Left lung (tissue), 10 donors: Measurements from ENCODE around the gene PAX7. TPM values are rescaled to one million over a fixed set of nuclear protein-coding genes. Genes with fewer than 3 reads are reported as not detected.

Experiments used
- ATAC-seq: fragments of 200-7000 bp; cut with Tn5 transposase; one replicate; pipeline ENCODE4 v1.9.1; 2020; ENCODE audit warnings: moderate library complexity
- DNase-seq, 4 donors: peaks; one replicate each; pipeline ENCODE4 v3.0.0-alpha.2; 2013 to 2020
- H3K27ac ChIP-seq, 2 donors: fragments of 200-600 bp; sonication (generic) in 1 of 2; one replicate each; pipeline versions ENCODE4 v1.5.0 to v1.8.0; 2020 to 2021
- H3K27me3 ChIP-seq, 2 donors: fragments of 200-600 bp; sonication (generic) in 1 of 2; one replicate each; pipeline versions ENCODE4 v1.5.0 to v1.8.0; 2020 to 2021
- H3K36me3 ChIP-seq, 2 donors: fragments of 200-600 bp; sonication (generic) in 1 of 2; one replicate each; pipeline versions ENCODE4 v1.5.0 to v1.8.0; 2020 to 2021
- H3K4me1 ChIP-seq, 2 donors: fragments of 200-600 bp; one replicate each; pipeline ENCODE4 v1.8.0; 2021
- H3K4me3 ChIP-seq, 2 donors: fragments of 200-600 bp; sonication (generic) in 1 of 2; one replicate each; pipeline versions ENCODE4 v1.5.0 to v1.8.0; 2020 to 2021; ENCODE audit warnings: mild to moderate bottlenecking in 1 of 2
- H3K9me3 ChIP-seq, 2 donors: fragments of 200-600 bp; sonication (generic) in 1 of 2; one replicate each; pipeline versions ENCODE4 v1.5.0 to v1.8.0; 2020 to 2021
- intact Hi-C, 2 donors: fragments of 100-400 bp; cut with DNase I; formaldehyde crosslinking; loops; one replicate each; pipeline versions ENCODE4 v1.11.2 to v1.14.2; 2022
- polyA plus RNA-seq, 6 donors: library from polyadenylated mRNA; unstranded; fragments of 120-200 nt; gene quantifications; one replicate each; pipeline ENCODE4 v1.2.1, GENCODE V29; 2013; ENCODE audit not compliant: insufficient read length in 6 of 6
- total RNA-seq, 2 donors: library from RNA; stranded (reverse); fragmentation: NEBNext Ultra II Directional; extraction: Animal tissue kit (Norgen Biotek cat#: 25700); gene quantifications; one replicate each; pipeline ENCODE4 v1.2.1, GENCODE V29; 2021
- TF ChIP-seq, protein P1 (sequence below), 2 donors: fragments of 200-600 bp; sonication (generic) in 1 of 2; IDR thresholded peaks; one replicate each; pipeline versions ENCODE4 v1.5.0 to v1.8.0; 2021; ENCODE audit warnings: antibody characterized with exemption in 2 of 2
- donor health status: DM: no; HTN: yes; CAD: no.
- donor health status: DM: no; HTN: no; CAD: no.

PAX7 gene
- total and polyA plus RNA-seq, 8 donors: 0.03 TPM; not detected in 7

DNA sequence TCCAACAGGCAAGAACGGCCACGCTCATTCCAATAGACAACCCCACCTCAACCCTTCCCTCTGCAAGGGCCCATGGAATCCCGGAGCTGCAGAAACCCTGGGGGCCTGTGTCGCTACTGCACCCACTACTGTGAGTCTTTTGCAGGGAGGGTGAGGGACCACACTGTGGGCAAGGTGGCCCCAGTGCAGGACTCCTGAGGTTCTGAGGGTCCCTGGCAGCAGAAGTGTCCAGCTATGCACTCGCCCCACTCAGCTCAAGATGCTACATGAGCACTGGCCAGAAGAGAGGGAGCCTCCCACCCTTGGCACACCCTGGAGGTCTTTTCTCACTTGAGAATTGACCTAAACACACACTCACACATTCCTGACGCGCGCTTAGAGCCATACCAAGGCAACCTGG, 2.1 kb upstream of the PAX7 start:
- no peaks in the 10 kb centered on the region for H3K9me3 ChIP-seq
- TF ChIP-seq, protein P1, sequence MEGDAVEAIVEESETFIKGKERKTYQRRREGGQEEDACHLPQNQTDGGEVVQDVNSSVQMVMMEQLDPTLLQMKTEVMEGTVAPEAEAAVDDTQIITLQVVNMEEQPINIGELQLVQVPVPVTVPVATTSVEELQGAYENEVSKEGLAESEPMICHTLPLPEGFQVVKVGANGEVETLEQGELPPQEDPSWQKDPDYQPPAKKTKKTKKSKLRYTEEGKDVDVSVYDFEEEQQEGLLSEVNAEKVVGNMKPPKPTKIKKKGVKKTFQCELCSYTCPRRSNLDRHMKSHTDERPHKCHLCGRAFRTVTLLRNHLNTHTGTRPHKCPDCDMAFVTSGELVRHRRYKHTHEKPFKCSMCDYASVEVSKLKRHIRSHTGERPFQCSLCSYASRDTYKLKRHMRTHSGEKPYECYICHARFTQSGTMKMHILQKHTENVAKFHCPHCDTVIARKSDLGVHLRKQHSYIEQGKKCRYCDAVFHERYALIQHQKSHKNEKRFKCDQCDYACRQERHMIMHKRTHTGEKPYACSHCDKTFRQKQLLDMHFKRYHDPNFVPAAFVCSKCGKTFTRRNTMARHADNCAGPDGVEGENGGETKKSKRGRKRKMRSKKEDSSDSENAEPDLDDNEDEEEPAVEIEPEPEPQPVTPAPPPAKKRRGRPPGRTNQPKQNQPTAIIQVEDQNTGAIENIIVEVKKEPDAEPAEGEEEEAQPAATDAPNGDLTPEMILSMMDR (IDR thresholded peaks at IDR 0.05): no peak
- H3K4me3 ChIP-seq: no peak overlapping the region
- H3K27ac ChIP-seq: no peak overlapping the region
- intact Hi-C loops: no loop called here
- H3K36me3 ChIP-seq: no peaks in the 10 kb centered on the region
- peaks cover 3 to 12% of the 10 kb centered on the region in 2 donors for H3K4me1 ChIP-seq
- no peak for DNase-seq
- H3K27me3 ChIP-seq: peaks cover 58 to 100% of the 10 kb centered on the region in 2 donors
- no peak for ATAC-seq

GRCh38 chr1:18629659-18630510, 761 bp upstream of the PAX7 start:
- TF ChIP-seq, protein P1 (IDR thresholded peaks at IDR 0.05): no peak
- Histone ChIP-seq H3K4me3 (no peak overlapping the region), H3K9me3 (no peaks in the 10 kb centered on the region), H3K27me3 (peaks cover 72 to 100% of the 10 kb centered on the region in 2 donors), H3K4me1 (peaks cover 3 to 12% of the 10 kb centered on the region in 2 donors), H3K27ac (no peak overlapping the region), H3K36me3 (no peaks in the 10 kb centered on the region)
- DNase-seq (no peak), ATAC-seq (no peak)
- intact Hi-C loops: no loop called here

DNA sequence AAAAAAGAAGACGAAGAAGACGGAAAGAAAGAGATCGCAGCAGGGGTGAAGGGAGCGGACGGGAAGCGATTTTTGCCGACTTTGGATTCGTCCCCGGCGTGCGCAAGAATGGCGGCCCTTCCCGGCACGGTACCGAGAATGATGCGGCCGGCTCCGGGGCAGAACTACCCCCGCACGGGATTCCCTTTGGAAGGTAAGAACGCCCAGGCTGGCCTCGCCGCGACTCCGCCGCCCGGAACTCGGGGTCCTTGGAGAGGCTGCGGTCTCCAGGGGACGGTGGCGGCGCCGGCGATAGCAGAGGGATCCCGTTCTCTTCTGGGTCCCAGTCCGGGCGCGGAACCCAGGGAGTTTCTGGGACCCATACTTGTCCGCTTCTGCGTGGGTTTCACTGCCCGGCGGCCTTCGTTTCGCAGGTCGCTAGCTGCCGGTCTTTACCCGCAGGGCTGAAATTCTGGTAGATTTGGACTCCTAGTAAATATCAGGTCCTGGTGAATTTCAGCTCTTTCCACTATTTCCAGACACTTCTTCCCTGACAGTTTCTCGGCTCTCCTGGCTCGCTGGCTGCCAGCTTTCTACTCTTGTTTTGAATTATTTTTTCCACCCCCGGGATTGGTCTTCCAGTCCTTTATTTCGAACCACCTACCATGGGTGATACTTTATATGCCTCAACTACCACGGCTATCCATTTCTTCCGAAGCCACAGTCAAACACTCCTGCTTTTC, 1.0 kb downstream of the PAX7 start:
- TF ChIP-seq, protein P1 (IDR thresholded peaks at IDR 0.05): no peak
- ATAC-seq: no peak
- DNase-seq: no peak
- intact Hi-C loops: no loop called here
- Histone ChIP-seq H3K36me3 (no peaks in the 10 kb centered on the region), H3K4me3 (no peak overlapping the region), H3K9me3 (no peaks in the 10 kb centered on the region), H3K27ac (no peak overlapping the region), H3K27me3 (peaks cover 87 to 100% of the 10 kb centered on the region in 2 donors), H3K4me1 (peaks cover 3 to 12% of the 10 kb centered on the region in 2 donors)

GRCh38 chr1:18632218-18632588, 1.6 kb downstream of the PAX7 start:
- ATAC-seq (no peak), DNase-seq (no peak)
- H3K27ac ChIP-seq: no peak overlapping the region
- peaks cover 89 to 100% of the 10 kb centered on the region in 2 donors for H3K27me3 ChIP-seq
- no peaks in the 10 kb centered on the region for H3K9me3 ChIP-seq
- peaks cover 3 to 12% of the 10 kb centered on the region in 2 donors for H3K4me1 ChIP-seq
- TF ChIP-seq, protein P1 (IDR thresholded peaks at IDR 0.05): no peak
- intact Hi-C loops: no loop called here
- H3K4me3 ChIP-seq: no peak overlapping the region
- H3K36me3 ChIP-seq: no peaks in the 10 kb centered on the region

DNA sequence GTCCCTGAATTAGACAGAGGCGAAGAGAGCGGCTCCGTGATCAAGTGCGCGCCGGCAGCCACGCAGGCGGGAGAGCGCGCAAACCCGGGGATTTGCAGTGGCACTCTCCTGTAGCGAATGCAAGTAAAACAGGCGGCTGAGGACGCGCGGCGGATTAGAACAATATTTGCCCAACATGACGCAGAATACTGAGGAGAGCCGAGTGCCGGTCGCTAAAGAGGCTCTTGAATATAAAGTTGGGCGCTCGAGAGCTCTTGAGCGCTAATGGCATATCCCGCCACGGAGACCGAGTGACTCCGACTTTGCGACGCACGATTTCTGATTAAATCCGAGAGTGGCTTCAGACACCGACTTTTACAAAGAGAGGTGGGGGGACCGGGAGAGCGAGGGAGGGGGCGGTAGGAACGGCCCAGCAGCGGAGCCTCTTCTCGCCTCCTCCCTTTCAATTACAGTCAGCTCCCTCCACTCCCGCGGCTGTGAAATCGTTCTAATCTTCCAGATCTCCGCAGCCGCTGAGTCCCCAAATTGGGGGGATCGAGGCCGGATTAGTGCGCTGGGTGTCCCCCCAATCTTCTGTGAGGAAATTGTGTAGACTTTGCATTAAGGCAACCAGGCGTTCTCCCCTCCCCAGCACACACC, 2.3 kb downstream of the PAX7 start:
- H3K9me3 ChIP-seq: no peaks in the 10 kb centered on the region
- H3K4me1 ChIP-seq: peaks cover 3 to 12% of the 10 kb centered on the region in 2 donors
- H3K36me3 ChIP-seq: no peaks in the 10 kb centered on the region
- TF ChIP-seq, protein P1 (IDR thresholded peaks at IDR 0.05): no peak
- DNase-seq (peak in 3 of 4 donors; percentile 81 to 86 (median 84)), ATAC-seq (peak; percentile 90)
- intact Hi-C loops: no loop called here
- H3K27ac ChIP-seq: no peak overlapping the region
- no peak overlapping the region for H3K4me3 ChIP-seq
- H3K27me3 ChIP-seq: peaks cover 96 to 100% of the 10 kb centered on the region in 2 donors
